ENCODE measurements around the gene KIAA0825.
A peak's percentile ranks its signal among the peaks of the same experiment; 100 is the strongest.

Gene KIAA0825, protein sequence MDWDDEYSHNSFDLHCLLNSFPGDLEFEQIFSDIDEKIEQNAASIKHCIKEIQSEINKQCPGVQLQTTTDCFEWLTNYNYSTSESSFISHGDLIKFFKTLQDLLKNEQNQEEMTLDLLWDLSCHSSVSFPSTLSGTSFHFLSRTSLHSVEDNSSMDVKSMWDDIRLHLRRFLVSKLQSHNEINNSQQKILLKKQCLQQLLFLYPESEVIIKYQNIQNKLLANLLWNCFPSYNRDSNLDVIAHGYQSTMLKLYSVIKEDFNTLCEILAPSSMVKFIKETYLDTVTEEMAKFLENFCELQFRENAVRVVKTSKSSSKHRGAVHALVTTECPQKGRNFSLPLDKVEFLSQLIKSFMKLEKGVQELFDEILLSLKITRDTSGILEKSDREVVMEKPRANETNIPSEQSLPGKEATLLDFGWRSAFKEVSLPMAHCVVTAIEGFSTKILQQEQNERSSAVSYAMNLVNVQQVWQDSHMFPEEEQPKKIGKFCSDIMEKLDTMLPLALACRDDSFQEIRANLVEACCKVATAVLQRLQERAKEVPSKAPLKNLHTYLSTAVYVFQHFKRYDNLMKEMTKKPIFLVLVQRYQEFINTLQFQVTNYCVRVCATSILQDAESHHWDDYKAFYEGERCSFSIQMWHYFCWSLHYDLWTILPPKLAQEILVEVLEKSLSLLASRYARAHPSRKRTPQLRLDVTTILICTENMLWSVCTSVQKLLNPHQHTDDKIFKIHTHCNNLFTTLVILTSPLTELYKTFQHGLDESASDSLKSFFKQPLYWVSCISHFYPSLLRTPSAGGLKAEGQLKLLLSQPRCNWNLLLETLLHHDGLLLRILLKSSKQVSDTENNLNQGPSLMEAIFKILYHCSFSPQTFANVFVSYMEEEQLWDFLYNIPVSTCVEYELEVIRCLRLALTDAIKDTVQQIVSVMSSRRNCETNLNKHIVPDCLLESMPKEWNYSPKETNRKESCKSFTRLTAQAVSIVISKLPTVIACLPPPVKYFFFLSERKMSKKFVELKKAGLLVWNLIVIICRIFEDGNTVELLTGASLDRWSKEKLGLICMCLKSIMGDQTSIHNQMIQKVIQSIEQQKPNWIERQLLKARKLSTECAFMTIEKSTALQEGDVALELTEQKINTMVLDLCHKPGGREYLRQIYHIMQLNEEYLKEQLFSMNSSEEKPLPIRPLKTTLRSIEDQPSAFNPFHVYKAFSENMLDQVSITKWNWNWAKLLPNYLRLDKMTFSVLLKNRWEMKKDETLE (N-terminal part only)

DNA sequence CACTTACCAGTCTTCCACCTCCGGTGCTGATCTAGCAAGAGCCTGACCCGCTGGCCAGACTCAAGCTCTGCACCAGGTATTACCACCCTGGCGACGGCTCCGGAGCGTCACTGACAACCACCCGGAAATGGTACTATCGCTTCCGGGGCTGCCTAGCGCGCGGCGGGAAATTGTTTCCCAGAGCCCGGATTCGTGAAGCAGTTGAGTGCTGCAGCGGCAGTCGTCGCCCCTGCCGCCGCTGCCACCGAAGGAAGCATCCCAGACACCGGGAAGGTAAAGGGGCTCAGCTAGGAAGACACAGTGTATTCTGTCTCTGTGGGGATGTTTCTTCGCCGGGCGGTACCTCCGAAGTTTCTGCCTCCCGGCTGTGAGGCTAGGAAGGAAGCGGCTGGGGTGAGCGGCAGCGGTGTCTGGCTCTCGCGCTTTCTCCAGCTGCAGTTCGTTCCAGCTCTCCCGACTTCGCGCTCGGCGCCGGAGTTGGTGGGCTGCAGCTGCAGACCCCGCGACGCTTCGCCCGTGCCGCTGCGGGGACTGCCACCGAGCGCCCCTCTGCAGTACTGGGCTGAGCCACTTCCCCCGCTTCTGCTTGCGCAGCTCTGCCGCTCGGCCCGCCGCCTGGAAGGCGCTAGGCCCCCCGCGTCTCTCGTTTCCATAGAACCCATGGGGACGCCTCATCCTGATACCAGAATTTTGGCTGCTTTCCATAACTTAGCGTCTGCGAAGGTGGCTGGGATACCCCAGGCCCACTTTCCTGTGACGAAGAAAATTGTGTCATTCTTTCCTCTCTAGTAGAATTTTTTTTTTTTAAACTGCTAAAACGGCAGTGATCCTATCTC, at the start of gene KIAA0825, which contains the start of gene SLF1:
Gene KIAA0825 (minus strand): TSS at position 112 of the 836 bp plus-strand sequence. CDS start 81,478 bp downstream, outside the sequence.
Gene SLF1 (plus strand): TSS at position 177 of the 836 bp plus-strand sequence. CDS start 10,142 bp downstream, outside the sequence.
- DNase-seq (ENCODE audit: low read depth, low spot score): peak; percentile 53

DNA sequence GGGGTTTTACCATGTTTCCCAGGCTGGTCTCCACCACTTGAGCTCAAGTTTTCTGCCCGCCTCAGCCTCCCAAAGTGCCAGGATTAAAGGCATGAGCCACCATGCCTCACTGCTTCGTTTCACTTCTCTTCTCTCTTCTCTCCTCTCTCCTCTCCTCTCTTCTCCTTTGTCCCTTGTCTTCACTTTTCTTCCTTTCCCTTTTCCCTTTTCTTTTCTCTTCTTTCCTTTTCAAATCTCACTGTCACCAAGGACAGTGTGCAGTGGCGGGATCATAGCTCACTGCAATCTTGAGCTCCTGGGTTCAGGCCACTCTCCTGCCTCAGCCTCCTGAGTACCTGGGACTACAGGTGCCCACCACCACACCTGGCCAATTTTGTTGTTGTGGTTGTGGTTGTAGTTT, 49.5 kb upstream of the KIAA0825 start:
- no peak for DNase-seq (ENCODE audit: low read depth, low spot score)

DNA sequence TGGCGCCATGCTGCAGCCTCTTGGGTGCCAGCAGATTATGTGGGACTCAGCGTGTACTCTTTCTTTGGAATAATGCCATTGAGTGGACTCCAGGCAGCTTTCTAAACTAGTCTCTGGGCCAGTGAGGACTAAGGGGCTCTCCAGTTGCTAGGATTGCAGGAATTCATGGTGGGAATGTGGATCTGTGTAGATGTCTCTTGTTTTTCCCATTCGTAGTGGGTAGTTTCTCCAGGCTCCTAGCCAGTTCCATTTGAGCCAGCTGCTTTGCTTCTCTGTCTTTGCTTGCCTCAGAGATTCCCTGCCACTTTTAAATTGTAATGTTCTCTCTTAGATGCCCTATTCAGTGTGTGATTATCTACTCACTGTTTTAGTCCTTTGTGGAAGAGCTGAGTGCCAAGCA, 42.7 kb upstream of the KIAA0825 start:
- DNase-seq (ENCODE audit: low read depth, low spot score): no peak

DNA sequence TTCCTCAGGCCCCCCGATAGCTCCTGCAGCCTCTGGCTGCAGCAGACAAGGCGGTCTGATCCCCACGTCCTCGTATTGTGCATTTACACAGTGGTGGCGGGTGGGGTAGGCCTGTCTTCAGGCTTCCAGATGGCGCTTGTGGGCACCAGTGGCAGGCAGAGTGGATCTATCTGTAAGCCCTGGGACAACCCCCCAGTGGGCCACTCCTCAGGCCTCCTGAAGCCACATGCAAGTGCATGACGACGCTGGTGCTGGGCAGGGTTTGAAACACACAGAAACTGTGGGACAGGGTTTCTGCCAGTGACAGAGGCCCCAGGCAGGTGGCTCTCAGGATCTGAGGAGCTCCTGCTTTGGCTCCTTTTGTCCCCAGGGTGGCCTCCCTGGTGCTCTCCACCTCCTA, 42.1 kb upstream of the KIAA0825 start:
- DNase-seq (ENCODE audit: low read depth, low spot score): no peak

DNA sequence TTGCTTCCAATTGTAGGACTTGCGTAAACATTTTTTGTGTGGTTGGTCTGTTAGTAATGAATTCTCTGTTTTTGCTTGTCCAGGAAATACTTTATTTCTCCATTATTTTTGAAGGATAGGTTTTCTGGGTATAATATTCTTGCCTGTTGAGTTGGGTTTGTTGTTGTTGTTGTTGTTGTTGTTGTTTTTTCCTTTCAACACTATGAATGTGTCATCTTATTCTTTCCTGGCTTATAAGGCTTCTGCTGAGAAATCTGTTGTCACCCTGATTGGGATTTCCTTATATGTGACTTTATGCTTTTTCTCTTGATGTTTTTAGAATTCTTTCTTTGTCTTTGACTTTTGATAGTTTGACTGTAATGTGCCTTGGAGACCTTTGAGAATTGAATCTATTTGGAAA, 39.9 kb upstream of the KIAA0825 start:
- no peak for DNase-seq (ENCODE audit: low read depth, low spot score)

DNA sequence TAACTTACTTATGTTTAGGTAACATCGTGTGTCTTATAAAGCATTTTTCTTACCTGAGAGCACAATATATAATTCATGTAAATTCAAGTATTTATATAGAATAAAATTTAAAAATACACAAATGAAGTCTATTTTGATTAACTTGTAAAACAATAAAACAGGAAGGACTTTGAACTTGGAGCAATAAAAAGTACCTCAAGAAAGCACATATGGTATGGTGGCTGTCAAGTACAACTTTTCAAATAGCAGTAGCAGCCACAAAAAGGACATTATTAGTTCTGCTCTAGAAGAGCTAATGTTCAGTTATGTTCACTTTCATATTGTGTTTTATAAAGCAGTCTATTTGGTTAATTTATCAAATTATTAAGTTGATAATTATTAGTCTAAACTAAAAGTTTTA, 31.5 kb upstream of the KIAA0825 start:
- DNase-seq (ENCODE audit: low read depth, low spot score): no peak

DNA sequence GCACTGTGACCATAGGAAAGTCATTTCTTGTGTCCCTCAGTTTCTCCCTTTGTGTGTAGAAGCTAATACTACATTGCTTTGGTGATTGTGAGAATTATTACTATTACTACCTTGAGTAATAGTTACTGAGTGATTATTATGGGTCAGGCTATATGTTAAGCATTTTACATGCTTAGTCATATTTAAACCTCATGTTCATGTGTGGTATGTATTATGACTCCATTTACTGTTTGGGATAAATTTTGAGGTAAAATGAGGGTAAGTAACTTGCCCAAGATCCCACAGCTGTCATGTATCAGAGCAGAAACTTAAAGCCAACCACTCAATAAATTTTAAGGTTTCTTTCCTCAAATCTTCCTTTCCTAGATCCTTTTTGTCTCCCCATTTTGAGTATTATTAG, 28.4 kb upstream of the KIAA0825 start:
- no peak for DNase-seq (ENCODE audit: low read depth, low spot score)

DNA sequence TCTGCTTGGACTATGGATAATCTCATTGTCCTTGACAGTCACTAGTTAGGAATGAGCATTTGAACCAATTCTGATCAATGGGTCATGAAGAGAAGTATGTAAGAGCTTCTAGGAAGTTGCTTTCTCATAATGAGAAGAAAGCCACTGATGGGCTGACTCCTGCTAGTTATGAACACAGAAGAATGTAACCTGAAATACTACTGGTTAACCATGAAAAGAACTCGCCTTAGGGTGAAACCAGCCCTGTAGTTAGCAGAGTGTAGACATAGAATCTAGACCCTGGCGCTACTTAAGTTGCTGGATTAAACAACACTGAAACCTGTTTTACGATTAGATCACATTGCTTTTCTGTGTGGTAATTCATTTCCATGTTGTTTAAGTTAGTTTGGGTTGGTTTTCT, 26.6 kb upstream of the KIAA0825 start:
- DNase-seq (ENCODE audit: low read depth, low spot score): no peak

DNA sequence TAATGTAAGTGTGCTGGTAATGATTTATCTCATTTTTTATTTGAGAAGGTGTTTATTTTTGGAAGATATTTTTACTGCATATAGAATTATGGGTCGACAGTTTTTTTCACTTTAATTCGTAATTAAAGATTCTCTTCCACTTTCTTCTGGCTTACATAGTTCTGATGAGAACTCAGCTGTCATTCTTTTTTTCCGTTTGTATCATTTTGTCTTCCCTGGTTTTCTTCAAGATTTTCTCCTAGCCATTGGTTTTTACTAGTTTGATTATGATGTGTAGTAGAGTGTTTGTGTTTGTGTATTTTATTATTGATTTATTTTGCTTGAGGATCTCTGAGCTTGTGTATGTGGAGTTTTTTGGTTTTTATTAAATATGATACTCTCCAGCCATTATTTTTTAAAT, 21.8 kb upstream of the KIAA0825 start:
- DNase-seq (ENCODE audit: low read depth, low spot score): no peak

DNA sequence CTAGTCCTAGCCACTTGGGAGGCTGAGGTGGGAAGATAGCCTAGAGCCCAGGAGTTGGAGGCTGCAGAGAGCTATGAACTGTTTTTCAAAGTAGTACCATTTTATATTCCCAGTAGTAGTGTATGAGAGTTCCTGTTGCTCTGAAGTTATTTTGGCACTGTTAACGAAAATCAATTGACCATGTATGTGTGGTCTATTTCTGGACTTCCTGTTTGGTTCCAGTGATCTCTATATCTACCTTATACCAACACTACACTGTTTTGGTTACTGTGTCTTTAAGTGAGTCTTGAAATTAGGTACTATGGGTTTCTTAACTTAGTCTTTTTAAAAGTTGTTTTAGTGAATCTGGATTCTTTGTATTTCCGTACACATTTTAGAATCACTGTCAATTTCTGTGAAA, 13.6 kb upstream of the KIAA0825 start:
- DNase-seq (ENCODE audit: low read depth, low spot score): no peak

DNA sequence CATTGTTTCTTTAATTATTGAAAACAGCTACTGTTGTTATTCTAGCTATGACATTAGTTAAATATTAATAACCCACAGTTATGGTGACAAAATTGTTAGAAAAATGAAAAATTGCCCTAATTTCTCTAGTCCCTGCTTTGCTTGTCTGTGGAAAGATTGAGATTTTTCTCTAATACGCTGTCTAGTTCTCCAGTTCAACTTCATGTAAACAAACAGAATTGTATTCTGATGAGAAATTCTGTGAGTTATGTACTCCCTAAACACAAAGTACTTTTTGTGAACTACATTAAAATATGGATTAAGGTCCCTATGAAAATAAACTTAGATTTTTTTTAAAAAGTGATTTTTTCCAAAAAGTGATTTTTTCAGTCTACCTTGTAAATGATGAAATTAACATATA, 8.8 kb upstream of the KIAA0825 start:
- no peak for DNase-seq (ENCODE audit: low read depth, low spot score)

DNA sequence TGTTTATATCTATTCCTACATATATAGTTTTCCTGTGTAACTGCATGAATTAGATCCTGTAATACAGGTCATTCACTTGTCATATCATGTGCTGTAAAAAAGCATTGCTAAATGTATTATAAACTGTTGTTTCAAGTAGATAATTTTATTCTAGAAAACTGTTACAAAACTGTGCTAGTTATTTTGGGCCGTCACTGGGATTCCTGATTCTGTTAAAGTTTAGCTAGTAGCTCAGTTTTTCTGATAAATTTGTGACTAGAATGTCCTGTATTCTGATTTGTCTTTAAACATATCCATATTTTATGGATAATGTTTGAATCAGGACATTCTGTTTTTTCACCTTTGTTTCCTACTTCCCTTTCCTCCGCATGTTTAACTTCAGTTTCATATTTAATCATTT, 5.5 kb upstream of the KIAA0825 start:
- DNase-seq (ENCODE audit: low read depth, low spot score): no peak

DNA sequence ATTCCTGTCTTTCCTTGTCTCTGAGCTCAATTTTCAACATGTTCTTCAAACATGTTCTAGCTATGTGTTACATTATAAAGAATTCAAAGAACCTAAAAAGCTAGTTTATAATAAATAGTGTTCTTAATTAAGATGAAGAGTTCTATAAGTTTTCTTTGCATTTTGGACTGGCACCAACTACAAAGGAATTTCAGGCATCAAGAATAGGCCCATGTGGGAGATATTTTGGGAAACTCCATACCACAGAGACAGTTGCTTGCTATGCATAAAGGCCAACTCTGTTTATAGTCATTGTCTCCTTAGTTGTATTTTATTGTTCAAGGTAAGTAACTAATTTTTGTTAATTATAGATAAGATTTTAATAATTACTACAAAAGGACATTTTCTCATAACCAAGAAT, 4.6 kb upstream of the KIAA0825 start:
- no peak for DNase-seq (ENCODE audit: low read depth, low spot score)

DNA sequence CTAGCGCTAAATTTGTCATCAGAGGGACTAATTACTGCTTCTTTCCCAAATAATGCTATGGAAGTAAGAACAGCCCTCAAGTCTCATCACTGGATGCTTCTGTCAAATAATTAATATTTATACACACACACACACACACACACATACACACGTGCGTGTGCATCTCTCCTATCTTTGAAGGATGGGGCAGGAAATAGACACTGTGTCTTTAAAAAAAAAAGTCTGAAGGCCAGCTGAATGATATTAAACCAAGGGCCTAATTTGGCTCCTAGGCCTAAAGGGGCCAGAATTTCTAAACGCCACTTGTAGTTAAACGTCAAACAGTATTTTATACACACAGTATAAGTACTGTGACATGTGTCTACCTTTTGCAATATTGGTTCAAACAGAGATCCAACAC, 3.4 kb upstream of the KIAA0825 start:
- DNase-seq (ENCODE audit: low read depth, low spot score): no peak

DNA sequence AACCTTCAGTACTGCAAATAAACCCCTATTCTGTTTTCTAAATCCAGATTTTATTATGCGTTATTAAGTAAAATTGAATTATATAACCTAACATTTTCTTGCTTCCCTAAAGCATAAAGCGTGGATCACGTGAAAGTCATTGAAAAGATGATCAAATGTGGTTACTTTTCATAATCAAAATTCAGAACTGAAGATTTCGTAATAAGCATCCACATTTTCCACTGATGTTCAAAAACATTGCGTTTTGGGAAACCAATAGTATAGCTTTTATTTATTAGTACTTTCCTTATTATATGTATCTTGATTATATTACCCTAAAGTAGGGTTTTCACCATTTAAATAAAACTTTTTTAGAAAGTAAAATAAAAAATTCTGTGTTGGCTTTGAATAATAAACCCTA, 1.9 kb upstream of the KIAA0825 start:
- no peak for DNase-seq (ENCODE audit: low read depth, low spot score)

DNA sequence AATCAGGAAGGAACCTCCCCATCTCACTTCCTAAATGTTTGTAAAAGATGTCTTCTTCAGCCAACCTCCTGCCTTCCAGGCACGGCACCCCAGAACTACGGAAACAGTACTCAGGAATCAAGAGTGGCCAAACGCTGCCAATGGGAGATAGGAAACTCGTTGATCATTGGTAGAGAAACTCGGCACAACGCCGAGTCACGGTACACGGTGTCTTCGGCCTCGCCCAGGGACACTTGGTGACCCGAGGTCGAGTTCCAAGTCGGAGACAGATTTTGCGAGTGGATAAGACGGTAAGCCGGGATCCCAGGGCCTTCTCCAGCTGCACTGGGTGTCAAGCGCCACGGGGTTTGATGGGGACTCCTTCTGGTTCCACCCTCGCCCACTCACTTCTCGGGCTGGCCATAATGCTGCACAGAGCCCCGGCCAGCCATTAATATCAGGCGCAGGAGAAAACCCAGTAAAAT, 343 bp downstream of the KIAA0825 start:
- DNase-seq (ENCODE audit: low read depth, low spot score): peak; percentile 32

DNA sequence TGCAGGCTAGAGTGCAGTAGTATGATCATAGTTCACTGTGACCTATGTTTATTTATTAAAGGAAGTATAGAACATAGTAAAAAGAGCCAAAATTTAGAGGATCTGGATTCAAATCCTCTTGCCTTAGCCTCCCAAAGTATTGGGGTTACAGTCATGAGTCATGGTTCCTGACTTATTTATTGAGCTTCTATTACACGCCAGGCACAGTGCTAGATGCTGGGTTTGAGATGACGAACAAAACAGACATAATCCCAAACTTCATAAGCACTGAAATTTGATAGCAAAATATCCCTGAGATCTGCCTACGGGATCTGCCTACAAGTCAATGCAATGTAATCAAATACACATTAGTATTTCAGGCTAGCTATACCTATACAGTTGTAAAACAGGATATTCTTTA, 2.5 kb downstream of the KIAA0825 start:
- DNase-seq (ENCODE audit: low read depth, low spot score): no peak

DNA sequence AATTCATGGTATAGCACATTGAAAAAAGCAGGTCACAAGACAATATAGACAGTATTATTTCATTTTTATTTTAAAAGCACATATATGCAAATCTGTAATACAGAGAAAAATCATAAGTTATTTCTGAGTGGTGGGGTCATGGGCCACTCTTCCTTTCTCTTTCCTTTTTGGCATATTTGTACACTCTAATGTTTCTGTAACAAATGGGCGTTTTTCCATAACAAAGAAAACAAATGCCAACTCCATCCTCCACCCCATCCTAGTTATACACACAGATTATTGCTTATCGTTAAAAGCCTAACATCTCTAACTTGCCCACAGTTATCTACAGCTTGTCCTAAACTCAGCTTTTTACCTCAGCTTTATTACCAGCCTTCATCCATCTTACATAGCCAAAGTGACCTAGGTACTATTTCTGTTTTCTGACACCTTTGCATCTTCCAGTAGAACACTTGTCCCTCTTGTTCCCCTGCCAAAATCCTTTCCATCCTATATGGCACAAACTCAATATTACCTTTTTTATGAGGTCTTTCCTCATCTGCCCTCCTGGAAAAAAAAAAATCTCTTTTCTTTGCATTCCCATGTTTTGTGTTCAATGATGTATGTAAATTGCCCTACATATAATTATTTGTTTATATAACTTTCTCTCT, 4.1 kb downstream of the KIAA0825 start:
- no peak for DNase-seq (ENCODE audit: low read depth, low spot score)

DNA sequence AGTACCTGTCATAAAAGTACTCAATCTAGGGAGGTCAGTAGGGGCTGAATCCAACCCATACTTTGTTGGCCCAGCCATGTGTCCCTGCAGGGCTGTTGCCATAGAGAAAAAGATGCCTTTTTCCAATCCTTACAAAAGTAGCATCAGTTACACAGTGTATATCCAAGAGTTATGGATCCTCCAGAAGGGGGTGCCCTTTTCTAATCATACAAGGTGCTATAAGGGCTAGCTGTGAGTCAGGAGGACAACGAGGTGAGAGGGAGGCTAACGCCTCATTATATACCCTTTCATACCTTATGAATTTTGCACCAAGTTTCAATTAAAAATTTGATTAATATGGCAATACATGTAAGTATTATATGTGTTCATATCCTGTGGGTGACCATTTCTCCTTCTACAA, 4.8 kb downstream of the KIAA0825 start:
- no peak for DNase-seq (ENCODE audit: low read depth, low spot score)

DNA sequence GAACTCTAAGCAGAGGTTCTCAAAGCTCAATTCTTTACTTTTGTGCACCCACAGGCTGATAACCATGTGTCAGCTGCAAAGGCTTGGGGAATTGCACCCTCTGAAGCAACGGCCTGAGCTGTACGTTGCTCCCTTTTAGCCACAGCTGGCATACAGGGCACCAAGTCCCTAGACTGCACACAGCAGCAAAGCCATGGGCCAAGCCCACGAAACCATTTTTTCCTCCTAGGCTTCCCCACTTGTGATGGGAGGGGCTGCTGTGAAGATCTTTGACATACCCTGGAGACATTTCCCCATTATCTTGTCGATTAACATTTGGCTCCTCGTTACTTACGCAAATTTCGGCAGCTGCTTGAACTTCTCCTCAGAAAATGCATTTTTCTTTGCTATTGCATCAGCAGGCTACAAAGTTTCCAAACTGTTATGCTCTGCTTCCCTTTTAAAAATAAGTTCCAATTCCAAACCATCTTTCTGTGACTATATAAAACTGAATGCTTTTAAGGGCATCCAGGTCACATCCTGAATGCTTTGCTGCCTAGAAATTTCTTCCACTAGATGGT, 23.0 kb downstream of the KIAA0825 start:
- DNase-seq (ENCODE audit: low read depth, low spot score): no peak

All from brain pericyte (primary cell).